HepG2 (cell line): Measurements from ENCODE around the gene KRT17. TPM values are rescaled to one million over a fixed set of nuclear protein-coding genes. Genes with fewer than 3 reads are reported as not detected.

Experiments used
- ATAC-seq: fragments of 200-7000 bp; cut with Tn5 transposase; 3 replicates; pipeline ENCODE4 v1.9.1; 2020; ENCODE audit warnings: mild to moderate bottlenecking, moderate library complexity
- BruUV-seq: library from RNA; stranded (reverse); fragments of 400-500 nt; replicated peaks from 2 replicates; lab custom pipeline; 2021; lab: Mats Ljungman, UMichigan
- CTCF ChIA-PET: fragments of 300-600 bp; formaldehyde crosslinking; extraction: SDS; loops from one replicate; lab custom pipeline; 2021; ENCODE audit warnings: low total read pairs, inconsistent platforms, low intra/inter-chr PET ratio; lab: Yijun Ruan, JAX
- POLR2A ChIA-PET: fragments of 350-600 bp; sonication (Branson Sonifier 250); formaldehyde crosslinking; loops from one replicate; lab custom pipeline; 2020; ENCODE audit warnings: antibody characterized with exemption, inconsistent platforms; lab: Yijun Ruan, JAX
- DNase-seq: peaks from one replicate; pipeline ENCODE4 v3.0.0-alpha.2; 2015; ENCODE audit warnings: low spot score
- FAIRE-seq: peaks from 3 replicates; lab custom pipeline; 2011; peaks lifted over from hg19 to GRCh38; lab: Jason Lieb, UNC
- H2AFZ ChIP-seq: one replicate; pipeline ENCODE4 v1.6.1; 2011; ENCODE audit warnings: low read length, inconsistent platforms
- H3K27ac ChIP-seq: fragments of 300-600 bp; 3 replicates; pipeline ENCODE4 v1.8.0; 2011; ENCODE audit warnings: mixed run types, mild to moderate bottlenecking, mixed read lengths, low read length, inconsistent platforms; ENCODE audit not compliant: insufficient read depth; ENCODE audit errors: extremely low read length
- H3K27me3 ChIP-seq, 2 experiments: fragments of 200-600 bp in 1 of 2; 2 replicates in 1 of 2; 3 replicates in 1 of 2; pipeline versions ENCODE4 v1.6.0 to v1.8.0; 2011; ENCODE audit warnings: low read length in 2 of 2, mild to moderate bottlenecking in 2 of 2, moderate library complexity in 2 of 2, inconsistent platforms in 1 of 2; ENCODE audit not compliant: insufficient read depth in 2 of 2, control insufficient read depth in 1 of 2
- H3K36me3 ChIP-seq, 2 experiments: fragments of 200-600 bp in 1 of 2; replicated peaks in 1 of 2; 2 replicates in 1 of 2; 3 replicates in 1 of 2; pipeline versions ENCODE4 v1.5.1 to v1.8.0; 2011; ENCODE audit warnings: low read length in 2 of 2, inconsistent platforms in 1 of 2; ENCODE audit not compliant: insufficient read depth in 2 of 2, control insufficient read depth in 1 of 2
- H3K4me1 ChIP-seq: 2 replicates; pipeline ENCODE4 v1.5.1; 2012; ENCODE audit warnings: low read length, inconsistent platforms; ENCODE audit not compliant: insufficient read depth
- H3K4me2 ChIP-seq: 2 replicates; pipeline ENCODE4 v1.6.0; 2011; ENCODE audit warnings: low read depth, low read length, inconsistent platforms
- H3K4me3 ChIP-seq, 3 experiments: fragments of 200-600 bp in 1 of 3; sonication (generic), shearing (Covaris generic) in 1 of 3; replicated peaks in 1 of 3; 2 replicates each; pipeline ENCODE4 v1.5.1; 2011 to 2016; ENCODE audit warnings: low read length in 3 of 3, inconsistent platforms in 2 of 3, low read depth in 2 of 3, mild to moderate bottlenecking in 2 of 3, control low read depth in 1 of 3, mixed read lengths in 1 of 3; ENCODE audit not compliant: insufficient read depth in 1 of 3
- H3K79me2 ChIP-seq: one replicate; pipeline ENCODE4 v1.6.1; 2011; ENCODE audit warnings: low read length, inconsistent platforms; ENCODE audit not compliant: insufficient read depth
- H3K9ac ChIP-seq: 2 replicates; pipeline ENCODE4 v1.6.0; 2011; ENCODE audit warnings: mild to moderate bottlenecking, low read depth, low read length, inconsistent platforms; ENCODE audit not compliant: insufficient read depth
- H3K9me3 ChIP-seq: 2 replicates; pipeline ENCODE4 v1.5.1; 2012; ENCODE audit warnings: mild to moderate bottlenecking, low read length
- H4K20me1 ChIP-seq: 2 replicates; pipeline ENCODE4 v1.6.0; 2011; ENCODE audit warnings: inconsistent platforms, mild to moderate bottlenecking, low read length, moderate library complexity; ENCODE audit not compliant: insufficient read depth
- DPF2 ChIP-seq: sonication (generic); formaldehyde crosslinking; IDR thresholded peaks from 2 replicates; pipeline ENCODE4 v1.4.0; 2020; ENCODE audit warnings: mild to moderate bottlenecking, low read depth, missing genetic modification reagents, borderline replicate concordance
- GABPB1 ChIP-seq: IDR thresholded peaks from 2 replicates; pipeline ENCODE4 v1.6.1; 2016; ENCODE audit warnings: mild to moderate bottlenecking, missing genetic modification reagents, moderate library complexity, missing compliant biosample characterization
- GFI1 ChIP-seq: sonication (generic); formaldehyde crosslinking; IDR thresholded peaks from 2 replicates; pipeline ENCODE4 v1.5.0; 2020; ENCODE audit warnings: missing genetic modification reagents, mild to moderate bottlenecking, borderline replicate concordance
- MEIS2 ChIP-seq: sonication (generic); formaldehyde crosslinking; IDR thresholded peaks from 2 replicates; pipeline ENCODE4 v1.9.0; 2021; ENCODE audit warnings: mild to moderate bottlenecking, missing genetic modification reagents
- NCOR1 ChIP-seq: fragments of 200-600 bp; sonication (generic); IDR thresholded peaks from 2 replicates; pipeline ENCODE4 v1.7.0; 2017; ENCODE audit warnings: antibody characterized with exemption, low read length, borderline replicate concordance
- PHF5A ChIP-seq: IDR thresholded peaks from one replicate; pipeline ENCODE4 v1.6.1; 2018; ENCODE audit warnings: low read depth, missing genetic modification reagents; ENCODE audit not compliant: unreplicated experiment
- RNF2 ChIP-seq: fragments of 450-650 bp; conservative IDR thresholded peaks from 2 replicates; pipeline ENCODE4 v1.6.1; 2016; ENCODE audit warnings: low read depth
- SALL1 ChIP-seq: sonication (generic); formaldehyde crosslinking; IDR thresholded peaks from 2 replicates; pipeline ENCODE4 v1.8.0; 2022; ENCODE audit warnings: mild to moderate bottlenecking, missing genetic modification reagents
- SIX4 ChIP-seq: sonication (generic); formaldehyde crosslinking; IDR thresholded peaks from 2 replicates; pipeline ENCODE4 v1.4.0; 2020; ENCODE audit warnings: missing genetic modification reagents
- TAF15 ChIP-seq: fragments of 200-400 bp; formaldehyde crosslinking; IDR thresholded peaks from one replicate; pipeline ENCODE4 v1.6.1; 2018; ENCODE audit warnings: mild to moderate bottlenecking, low read depth, low read length; ENCODE audit not compliant: poor library complexity, severe bottlenecking
- ZNF12 ChIP-seq: sonication (generic); formaldehyde crosslinking; IDR thresholded peaks from 2 replicates; pipeline ENCODE4 v1.5.0; 2020; ENCODE audit warnings: missing genetic modification reagents
- ZNF446 ChIP-seq: sonication (generic); formaldehyde crosslinking; IDR thresholded peaks from 2 replicates; pipeline ENCODE4 v1.5.0; 2020; ENCODE audit warnings: mild to moderate bottlenecking, missing genetic modification reagents
- ZNF709 ChIP-seq: sonication (generic); formaldehyde crosslinking; IDR thresholded peaks from 2 replicates; pipeline ENCODE4 v1.5.0; 2020; ENCODE audit warnings: mild to moderate bottlenecking, missing genetic modification reagents
- ZNF776 ChIP-seq: sonication (generic); formaldehyde crosslinking; IDR thresholded peaks from 2 replicates; pipeline ENCODE4 v1.4.0; 2020; ENCODE audit warnings: mild to moderate bottlenecking, missing genetic modification reagents
- WGBS: methylation state at CpG from one replicate; pipeline ENCODE4 v1.1.6; 2017; ENCODE audit warnings: low lambda C conversion rate; 5-methylcytosine and 5-hydroxymethylcytosine counted together
- in situ Hi-C: cut with HindIII; loops from 2 replicates; pipeline ENCODE4 v1.10.0; 2017; ENCODE audit warnings: low pct_unique_long_range_greater_than_20kb; ENCODE audit not compliant: extremely low pct_ligation_motif_present
- intact Hi-C: fragments of 100-400 bp; cut with micrococcal nuclease; formaldehyde crosslinking; loops from one replicate; pipeline ENCODE4 v1.10.0; 2022; ENCODE audit not compliant: unreplicated experiment
- polyA plus RNA-seq, 8 experiments: library from polyadenylated mRNA; depleted of rRNA in 3 of 8; stranded (reverse) in 7 of 8; unstranded in 1 of 8; fragments of >200 nt; fragmentation: Illumina TruSeq in 4 of 8; extraction: Trizol in 4 of 8; gene quantifications; 2 replicates each; pipeline versions ENCODE4 v1.2.1 to v1.2.3, GENCODE V29; 2011 to 2016; ENCODE audit warnings: low read depth in 4 of 8, missing spikeins in 1 of 8, mixed read lengths in 1 of 8; ENCODE audit not compliant: insufficient read depth in 1 of 8
- total RNA-seq, 5 experiments: library from RNA; depleted of rRNA; stranded (reverse); fragments of >200 nt; fragmentation: Illumina TruSeq; extraction: Trizol; gene quantifications; 2 replicates each; pipeline ENCODE4 v1.2.3, GENCODE V29; 2016; ENCODE audit warnings: low read depth in 1 of 5
- TF ChIP-seq, protein P1 (sequence below): sonication (generic); formaldehyde crosslinking; IDR thresholded peaks from 2 replicates; pipeline ENCODE4 v1.4.0; 2020; ENCODE audit warnings: missing genetic modification reagents
- TF ChIP-seq, protein P2 (sequence below): sonication (generic); formaldehyde crosslinking; IDR thresholded peaks from 2 replicates; pipeline ENCODE4 v1.4.0; 2020; ENCODE audit warnings: missing genetic modification reagents, borderline replicate concordance

KRT17 gene
- total and polyA plus RNA-seq, 2 of the 13 experiments (the other 11 are each of a cell fraction or from before 2014, with no cell fraction given) = 0.38 to 0.82 TPM

DNA sequence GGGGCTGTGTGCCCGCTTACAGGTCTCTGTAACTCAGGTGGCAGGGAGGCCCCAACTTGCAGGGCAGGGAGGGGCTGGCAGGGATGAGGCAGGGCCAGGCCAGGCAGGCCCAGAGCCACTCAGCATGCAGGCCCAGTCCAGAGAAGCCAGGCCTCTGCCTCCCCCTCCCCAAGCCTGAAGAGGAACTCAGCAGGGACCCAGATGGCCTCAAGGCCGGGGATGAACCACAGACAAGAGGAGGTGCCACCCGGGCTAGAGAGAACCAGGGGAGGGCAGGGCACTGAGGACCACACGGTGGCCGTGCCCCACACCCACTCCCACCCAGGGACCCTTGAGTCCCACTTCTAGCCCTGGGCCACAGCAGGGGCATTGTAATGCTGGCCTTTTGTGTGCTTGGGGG, 34.5 kb upstream of the KRT17 start:
- intact Hi-C loops (no loop called here), in situ Hi-C loops (no loop called here)
- Histone ChIP-seq H3K4me1 (peaks cover 10% of the 10 kb centered on the region), H3K27me3 (peaks cover 22 to 68% of the 10 kb centered on the region in 2 experiments), H3K4me3 (no peak overlapping the region), H3K27ac (no peak overlapping the region), H2AFZ (no peak overlapping the region), H3K79me2 (no peaks in the 10 kb centered on the region), H3K9me3 (no peaks in the 10 kb centered on the region), H3K9ac (no peak overlapping the region), H3K4me2 (no peak overlapping the region), H4K20me1 (no peaks in the 10 kb centered on the region), H3K36me3 (no peaks in the 10 kb centered on the region)
- no peak for DNase-seq
- ATAC-seq = no peak
- no peak for TF ChIP-seq ZNF709
- no peak for TF ChIP-seq TAF15
- no peak for TF ChIP-seq ZNF776
- TF ChIP-seq NCOR1 = no peak
- TF ChIP-seq DPF2 (CRISPR knock-in tag) = no peak
- TF ChIP-seq SALL1 (CRISPR knock-in tag) = no peak
- no peak for TF ChIP-seq RNF2
- TF ChIP-seq ZNF12 (CRISPR knock-in tag) = no peak
- TF ChIP-seq PHF5A (CRISPR knock-in tag) = no peak
- no peak for TF ChIP-seq MEIS2 (CRISPR knock-in tag)
- no peak for TF ChIP-seq GFI1
- TF ChIP-seq, protein P1, sequence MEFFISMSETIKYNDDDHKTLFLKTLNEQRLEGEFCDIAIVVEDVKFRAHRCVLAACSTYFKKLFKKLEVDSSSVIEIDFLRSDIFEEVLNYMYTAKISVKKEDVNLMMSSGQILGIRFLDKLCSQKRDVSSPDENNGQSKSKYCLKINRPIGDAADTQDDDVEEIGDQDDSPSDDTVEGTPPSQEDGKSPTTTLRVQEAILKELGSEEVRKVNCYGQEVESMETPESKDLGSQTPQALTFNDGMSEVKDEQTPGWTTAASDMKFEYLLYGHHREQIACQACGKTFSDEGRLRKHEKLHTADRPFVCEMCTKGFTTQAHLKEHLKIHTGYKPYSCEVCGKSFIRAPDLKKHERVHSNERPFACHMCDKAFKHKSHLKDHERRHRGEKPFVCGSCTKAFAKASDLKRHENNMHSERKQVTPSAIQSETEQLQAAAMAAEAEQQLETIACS (CRISPR knock-in tag) = no peak
- no peak for TF ChIP-seq ZNF446 (CRISPR knock-in tag)
- TF ChIP-seq, protein P2, sequence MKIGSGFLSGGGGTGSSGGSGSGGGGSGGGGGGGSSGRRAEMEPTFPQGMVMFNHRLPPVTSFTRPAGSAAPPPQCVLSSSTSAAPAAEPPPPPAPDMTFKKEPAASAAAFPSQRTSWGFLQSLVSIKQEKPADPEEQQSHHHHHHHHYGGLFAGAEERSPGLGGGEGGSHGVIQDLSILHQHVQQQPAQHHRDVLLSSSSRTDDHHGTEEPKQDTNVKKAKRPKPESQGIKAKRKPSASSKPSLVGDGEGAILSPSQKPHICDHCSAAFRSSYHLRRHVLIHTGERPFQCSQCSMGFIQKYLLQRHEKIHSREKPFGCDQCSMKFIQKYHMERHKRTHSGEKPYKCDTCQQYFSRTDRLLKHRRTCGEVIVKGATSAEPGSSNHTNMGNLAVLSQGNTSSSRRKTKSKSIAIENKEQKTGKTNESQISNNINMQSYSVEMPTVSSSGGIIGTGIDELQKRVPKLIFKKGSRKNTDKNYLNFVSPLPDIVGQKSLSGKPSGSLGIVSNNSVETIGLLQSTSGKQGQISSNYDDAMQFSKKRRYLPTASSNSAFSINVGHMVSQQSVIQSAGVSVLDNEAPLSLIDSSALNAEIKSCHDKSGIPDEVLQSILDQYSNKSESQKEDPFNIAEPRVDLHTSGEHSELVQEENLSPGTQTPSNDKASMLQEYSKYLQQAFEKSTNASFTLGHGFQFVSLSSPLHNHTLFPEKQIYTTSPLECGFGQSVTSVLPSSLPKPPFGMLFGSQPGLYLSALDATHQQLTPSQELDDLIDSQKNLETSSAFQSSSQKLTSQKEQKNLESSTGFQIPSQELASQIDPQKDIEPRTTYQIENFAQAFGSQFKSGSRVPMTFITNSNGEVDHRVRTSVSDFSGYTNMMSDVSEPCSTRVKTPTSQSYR = no peak
- TF ChIP-seq GABPB1 (CRISPR knock-in tag) = no peak
- TF ChIP-seq SIX4 (CRISPR knock-in tag) = no peak
- WGBS = 15% methylated on average over 3 of the region's 5 CpGs
- BruUV-seq = no TSS peak
- FAIRE-seq = no peak
- ChIA-PET CTCF (interaction anchor here (1.8 kb wide), 1 partner anchor 11 kb away, joined by 5 read pairs; no protein-coding TSS in a partner anchor), POLR2A (no interaction called here)
